AML-193 (cell line): ENCODE results near the gene WWC1.
"Not testable (repeated sequence)": the region's sequence is repeated elsewhere in the genome, so short reads cannot be mapped to it uniquely, and the experiment has no call there.

Experiments used
- DNase-seq, 2 experiments: peaks; one replicate each; lab custom pipeline; 2025; lab: John Stamatoyannopoulos, UW

Gene WWC1

GRCh38 chr5:168334695-168335094, 43.2 kb downstream of the WWC1 start:
- DNase-seq, result no peak

DNA sequence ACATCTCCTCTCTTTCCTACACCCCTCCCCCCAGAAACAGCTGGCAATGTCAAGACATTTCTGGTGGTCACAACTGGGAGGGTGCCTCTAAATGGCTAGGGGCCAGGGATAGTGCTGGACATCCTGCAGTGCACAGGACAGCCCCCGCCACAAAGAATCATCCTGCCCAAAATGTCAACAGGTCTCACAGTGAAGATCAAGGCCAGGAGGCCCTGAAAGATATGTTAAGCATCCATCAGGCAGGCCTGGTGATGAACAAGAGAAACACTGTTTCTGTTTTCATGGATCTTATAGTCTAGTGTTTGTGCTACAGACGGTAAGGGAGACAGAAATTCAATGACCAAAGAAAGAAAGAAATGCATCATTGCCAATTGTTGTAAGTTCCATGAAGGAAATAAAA, 45.9 kb downstream of the WWC1 start:
- no peak for DNase-seq

DNA sequence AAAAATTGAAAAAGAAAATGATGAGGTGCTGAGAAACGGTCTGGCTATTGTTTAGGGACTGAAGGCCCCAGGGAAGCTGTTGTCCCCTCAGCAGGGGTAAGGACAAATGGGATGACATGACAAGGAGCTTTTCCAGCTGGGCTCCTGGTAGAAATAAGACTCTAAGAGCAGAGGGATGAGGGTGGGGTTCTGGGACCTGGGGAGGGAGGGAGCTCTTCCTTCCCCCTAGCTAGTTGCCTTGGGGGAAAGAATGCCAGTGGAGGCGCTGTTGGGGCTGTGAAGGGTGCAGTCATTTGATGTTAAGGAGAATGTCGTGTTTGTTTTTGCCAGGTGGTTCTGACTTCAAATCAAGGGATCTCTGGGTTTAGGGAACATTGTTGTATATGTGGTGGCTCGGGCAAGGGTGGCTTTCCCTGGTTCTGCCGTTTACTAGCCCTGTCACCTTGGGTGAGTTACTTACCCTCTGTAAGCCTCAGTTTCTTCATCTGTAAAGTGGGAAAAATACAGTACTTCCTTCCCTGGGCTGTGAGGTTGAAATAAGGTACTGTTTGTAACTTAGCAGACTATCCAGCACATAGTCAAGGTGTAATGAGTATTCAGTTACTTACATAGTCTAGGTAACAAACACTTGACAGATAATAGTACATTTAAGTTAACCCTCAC, 47.8 kb downstream of the WWC1 start:
- DNase-seq, result no peak

- not testable (repeated sequence) for DNase-seq
Observed at GRCh38 chr5:168339772-168340140, 48.3 kb downstream of the WWC1 start.

DNA sequence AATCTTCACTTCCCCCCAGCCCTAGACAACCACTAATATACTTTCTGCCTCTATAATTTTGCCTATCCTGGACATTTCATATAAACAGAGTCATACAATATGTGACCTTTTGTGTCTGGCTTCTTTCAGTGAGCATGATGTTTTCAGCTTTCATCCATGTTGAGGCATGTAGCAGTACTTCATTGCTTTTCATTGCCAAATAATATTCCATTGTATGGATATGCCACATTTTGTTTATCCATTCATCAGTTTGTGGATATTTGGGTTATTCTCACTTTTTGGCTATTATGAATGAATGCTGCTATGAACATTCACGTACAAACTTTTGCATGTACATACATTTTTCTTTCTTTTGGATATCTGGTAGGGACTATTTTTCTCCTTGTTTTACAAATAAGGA, 49.0 kb downstream of the WWC1 start:
- DNase-seq, result no peak

- no peak for DNase-seq
Observed at GRCh38 chr5:168341178-168341577, 49.7 kb downstream of the WWC1 start.

DNA sequence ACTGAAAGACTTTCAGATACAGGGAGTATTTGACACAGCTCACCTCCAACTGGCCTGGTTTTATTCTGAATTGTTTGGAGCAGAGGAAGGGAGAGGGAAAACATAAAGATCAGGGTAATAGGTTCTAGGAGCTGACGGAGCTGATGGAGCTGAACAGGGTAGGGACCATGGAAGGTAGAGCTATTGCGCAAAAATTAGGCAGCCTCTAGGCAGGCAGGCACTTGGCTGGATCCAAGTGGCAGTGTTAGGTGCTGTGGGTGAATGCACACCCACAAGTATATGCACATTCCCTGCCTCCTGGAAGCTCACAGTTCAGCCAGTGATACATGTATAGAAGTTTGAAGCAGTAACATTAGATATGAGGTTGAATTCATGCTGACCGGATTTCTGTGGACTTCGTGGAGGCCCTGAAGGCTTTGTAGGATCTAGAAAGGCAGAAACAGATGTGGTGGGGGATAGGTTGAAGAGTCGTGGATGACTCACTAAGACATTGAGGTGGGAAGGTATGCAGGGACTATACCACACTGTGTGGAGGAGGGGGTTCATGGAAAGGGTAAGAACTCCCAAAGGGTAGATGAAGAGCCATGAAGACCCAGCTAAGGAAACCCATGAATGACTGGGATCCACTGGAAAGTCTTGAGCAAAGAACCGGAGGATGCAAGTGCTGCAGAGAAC, 50.8 kb downstream of the WWC1 start:
- DNase-seq, result no peak

DNA sequence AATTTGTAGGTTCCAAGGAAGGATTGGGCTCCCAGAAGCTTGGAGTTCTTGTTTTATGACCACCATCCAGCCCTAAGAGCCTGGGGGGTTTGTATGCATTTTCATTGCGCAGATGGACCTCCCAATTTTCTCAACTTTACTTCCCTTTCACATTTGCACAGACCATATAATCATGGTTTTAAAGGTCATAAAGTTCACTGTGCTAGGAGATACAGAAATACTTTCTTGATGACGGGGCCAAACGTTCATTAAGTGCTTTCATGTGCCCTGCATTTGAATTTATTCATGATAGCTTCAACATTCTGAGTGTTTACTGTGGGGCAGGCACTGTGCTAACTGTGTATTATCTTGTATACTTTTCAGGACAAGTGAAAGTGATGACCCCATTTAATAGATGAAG, 51.5 kb downstream of the WWC1 start:
- no peak for DNase-seq

DNA sequence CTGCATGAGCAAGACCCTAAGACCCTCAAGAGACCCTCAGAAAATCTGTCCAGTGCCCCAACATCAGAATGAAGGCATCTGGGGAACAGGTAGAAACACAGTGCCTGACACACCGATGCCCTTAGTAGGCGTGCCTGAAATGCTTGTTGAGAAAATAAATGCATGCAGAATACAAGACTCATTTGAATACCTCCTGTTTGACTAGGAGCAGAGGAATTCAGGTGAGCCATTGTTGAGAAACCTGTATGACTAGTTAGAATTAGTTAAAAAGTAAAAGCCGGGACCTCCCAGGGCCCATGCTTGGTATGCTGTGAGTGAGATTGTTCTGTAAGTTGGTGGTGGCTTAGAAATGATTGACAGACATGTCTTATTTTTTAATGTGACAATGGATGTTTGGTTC, 55.0 kb downstream of the WWC1 start:
- no peak for DNase-seq

DNA sequence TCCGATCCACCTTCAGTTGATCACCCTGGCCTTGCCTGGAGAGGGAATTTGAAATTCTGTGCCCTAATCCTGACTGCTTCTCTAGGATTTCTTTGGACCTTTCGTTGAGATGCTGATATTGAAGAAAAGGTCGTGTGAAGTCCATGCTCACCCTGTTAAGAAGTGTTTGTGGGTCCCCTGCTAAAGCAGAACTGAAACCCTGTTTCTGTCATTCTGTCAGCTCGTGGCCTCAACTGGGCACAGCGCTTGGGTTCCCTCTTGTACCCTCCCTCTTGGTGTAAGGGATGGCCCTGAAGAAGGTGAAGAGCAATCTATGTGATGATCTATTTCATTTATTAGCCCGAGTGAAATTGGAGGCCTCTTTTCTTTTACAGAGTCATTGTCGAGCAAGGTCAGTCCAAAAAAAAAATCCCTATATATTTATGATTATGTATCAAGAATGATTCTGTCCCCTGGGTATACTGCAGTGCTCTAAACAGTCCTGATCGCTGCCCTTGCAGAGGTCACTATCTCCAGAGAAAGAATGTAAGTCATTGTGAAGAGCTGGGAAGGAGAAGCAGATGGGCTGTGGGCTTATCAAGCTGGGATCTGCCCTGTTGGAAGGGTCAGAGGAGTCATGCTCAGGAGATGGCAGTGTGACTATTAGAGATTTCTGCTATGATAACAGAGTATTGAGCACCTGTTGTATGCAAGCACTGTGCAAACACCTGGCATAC, 56.1 kb downstream of the WWC1 start:
- no peak for DNase-seq

DNA sequence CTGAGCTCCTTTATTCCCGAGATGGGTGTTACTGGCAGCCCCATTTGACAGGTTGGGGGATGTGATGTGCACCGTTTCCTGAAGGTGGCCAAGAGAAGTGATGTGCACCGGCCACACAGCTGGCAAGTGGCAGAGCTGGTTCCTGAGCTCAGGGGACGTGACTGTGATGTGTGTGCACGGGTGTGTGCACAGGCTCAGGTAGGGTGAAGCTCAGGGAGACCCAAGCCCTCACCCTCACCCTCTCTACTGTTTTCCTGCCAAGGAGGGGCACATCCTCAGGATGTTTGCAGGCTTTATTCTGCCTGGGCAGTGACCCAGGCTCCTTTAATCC, 56.6 kb downstream of the WWC1 start:
- DNase-seq, result no peak

- no peak for DNase-seq
Observed at GRCh38 chr5:168350315-168350714, 58.9 kb downstream of the WWC1 start.

DNA sequence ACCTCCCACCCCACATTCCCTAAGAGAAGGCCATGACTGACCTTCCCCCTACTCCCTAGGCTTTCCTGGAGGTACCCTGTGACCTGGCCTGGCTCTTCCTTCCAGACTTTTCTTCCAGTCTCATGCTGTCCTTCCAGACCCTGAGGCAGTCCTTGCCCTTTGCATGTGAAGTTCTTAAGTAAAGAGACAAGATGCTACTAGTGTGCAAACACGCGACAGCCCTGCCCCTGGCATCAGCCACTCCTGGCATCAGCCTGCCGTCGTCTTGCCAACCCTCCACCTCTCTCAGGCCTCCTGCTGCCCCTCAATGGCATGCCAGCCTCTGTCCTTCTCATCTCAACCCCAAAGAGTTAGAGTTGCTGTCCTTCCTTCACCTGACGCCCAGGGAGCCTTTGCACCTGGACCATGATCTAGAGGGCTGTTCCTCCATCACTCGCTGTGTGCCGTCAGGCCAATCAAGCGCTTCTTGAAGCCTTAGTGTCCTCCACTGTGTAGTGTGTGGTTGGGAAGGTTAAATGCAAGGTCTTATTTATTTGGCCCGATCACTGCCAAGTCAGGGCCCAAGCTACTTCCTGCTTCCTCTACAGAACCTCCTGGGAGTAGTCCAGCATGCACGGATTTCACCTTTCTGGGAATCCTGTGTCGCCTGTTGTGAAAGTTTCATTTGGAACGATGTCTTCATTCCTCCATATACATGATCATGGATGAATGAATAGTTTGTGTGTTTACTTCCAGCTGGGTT, 61.9 kb downstream of the WWC1 start:
- no peak for DNase-seq

DNA sequence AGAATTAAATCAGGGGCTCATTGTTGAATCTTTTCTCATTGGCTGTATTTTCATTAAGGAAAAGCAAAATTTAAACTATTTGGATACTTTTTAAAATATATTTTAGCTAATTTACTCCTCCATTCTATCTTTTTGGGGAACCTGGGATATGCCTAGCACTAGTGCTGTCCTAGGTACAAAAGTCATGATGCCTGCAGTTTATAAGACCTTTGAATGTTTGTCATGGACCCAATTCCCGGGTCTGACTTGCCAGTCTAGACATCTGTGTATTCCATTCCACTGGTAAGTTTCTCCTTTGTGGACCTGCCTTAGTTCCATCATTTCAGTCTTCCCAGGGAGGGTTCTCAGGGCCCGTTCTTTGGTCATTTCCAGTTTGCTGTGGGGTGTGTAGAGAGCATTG, 63.0 kb downstream of the WWC1 start:
- no peak for DNase-seq

GRCh38 chr5:168356171-168356570, 64.7 kb downstream of the WWC1 start:
- no peak for DNase-seq

- no peak for DNase-seq
Observed at GRCh38 chr5:168356592-168356991, 65.1 kb downstream of the WWC1 start.

DNA sequence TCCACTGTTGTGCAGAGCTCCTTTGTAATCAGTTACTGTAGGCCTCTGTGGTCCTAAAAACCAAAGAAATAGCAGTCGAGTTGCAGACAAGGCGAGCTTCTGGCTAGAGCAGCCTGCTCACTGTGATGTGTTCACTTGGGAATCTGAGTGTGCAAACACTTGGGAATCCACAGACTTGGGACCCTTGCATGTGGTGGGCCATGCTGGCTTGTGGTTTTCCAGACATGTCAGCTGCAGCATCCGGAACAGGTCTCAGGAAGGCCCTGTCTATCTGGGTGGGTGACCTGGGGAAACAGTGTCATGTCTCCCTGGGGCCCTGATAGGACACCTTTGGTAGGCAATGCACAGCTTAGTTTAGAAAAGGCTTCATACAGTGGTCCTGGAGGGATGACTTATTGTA, 66.4 kb downstream of the WWC1 start:
- DNase-seq, result no peak

DNA sequence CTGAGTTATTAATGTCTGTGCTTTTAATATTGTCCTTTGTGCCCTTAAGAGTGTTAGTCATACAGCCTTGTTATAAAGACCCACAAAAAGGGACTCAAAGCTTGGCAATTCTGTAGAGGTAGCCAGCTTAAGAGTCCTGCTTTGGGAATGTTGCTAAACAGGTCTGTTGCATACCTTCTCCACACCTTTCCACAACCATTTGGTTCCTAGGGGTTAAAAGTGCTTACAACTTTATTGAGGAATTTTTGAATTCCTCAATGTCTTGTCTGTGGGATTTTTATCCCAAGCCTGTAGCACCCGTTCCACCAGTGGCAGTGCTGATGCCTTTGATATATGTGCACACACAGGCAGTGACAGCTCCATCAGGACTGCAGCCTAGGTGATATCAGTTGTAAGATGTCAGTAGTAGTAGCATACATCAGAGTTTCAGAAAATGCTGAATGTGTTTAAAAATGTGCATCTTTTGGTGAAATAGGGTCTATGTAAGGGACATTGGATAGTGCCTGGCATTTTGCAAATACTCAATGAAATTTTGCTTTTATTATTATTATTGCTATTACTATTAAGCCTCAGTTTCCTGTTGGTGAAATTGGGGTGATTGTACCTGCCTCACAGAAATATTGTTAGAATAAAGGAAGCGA, 68.5 kb downstream of the WWC1 start:
- no peak for DNase-seq

DNA sequence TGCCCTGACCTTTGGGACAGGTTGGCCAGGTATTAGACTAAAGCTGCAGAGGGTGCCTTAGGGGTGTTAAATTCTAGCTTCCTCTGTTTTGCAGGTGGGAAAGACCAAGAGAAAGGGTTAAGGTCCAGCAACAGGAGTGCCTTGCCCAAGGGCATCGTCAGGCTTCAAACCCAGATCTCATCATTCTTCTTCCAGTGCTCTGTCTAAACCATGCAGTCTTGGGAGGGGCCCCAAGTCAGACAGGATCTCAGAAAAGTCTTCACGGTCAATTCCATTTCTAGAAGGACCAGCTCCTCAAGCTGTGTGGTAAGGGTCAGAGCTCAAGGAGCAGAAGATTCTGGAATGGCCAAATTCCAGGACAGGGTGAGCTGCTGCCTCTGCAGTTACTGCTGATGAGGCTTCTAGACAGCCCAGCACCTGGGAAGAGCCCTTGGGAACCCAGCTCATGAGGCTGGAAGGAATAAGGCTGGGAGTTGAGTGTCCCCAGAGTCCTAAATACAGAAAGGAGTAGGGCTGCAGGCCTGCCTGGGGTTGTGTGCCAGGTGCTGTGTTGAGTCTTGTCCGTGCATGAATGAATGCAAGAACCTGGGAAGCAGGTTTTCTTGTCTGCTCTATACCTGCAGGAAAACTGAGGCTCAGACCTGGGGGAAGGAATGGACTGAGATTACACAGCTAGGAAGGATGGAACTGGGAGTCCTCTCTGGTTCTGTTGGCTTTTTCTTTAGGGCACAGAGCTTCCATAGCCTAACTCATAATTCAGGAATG, 69.3 kb downstream of the WWC1 start:
- no peak for DNase-seq

- DNase-seq, result no peak
Observed at GRCh38 chr5:168362097-168362885, 70.8 kb downstream of the WWC1 start.

DNA sequence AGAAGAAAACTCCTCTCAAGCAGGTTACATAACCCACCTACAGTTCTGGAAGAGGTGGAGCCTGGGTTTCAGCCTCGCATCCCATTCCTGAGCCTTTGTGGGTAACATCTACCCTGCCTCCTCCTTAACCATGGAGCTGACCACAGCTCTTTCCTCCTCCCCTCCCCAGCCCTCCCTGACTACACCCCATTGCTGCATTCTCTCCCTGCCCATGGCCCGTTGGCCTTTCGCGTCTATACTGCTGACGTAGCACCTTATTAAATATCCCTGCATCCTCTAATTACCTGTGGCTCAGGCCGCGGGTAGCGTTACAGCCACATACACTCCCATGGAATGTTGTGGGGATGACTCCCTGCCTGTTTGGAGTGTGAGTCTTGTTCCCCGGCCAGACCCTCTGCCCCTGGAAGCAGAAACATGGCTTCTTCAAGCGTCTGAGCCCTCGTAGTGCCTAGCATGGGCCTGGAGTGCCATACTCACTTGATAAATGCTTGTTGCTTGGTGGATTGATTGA, 72.8 kb downstream of the WWC1 start:
- no peak for DNase-seq
